HFFc6 (cell line): ENCODE measurements around the gene MYG1. TPM values are rescaled to one million over a fixed set of nuclear protein-coding genes. Genes with fewer than 3 reads are reported as not detected.
A peak's percentile ranks its signal among the peaks of the same experiment; 100 is the strongest.

Source experiments
- DNase-seq: peaks from one replicate; pipeline ENCODE4 v3.0.0-alpha.2; 2018
- H3K27ac Mint-ChIP-seq: 2 replicates; pipeline ENCODE4 v1.8.0; 2020; ENCODE audit warnings: mild to moderate bottlenecking, mixed read lengths
- H3K27me3 Mint-ChIP-seq: 2 replicates; pipeline ENCODE4 v1.8.0; 2021; ENCODE audit warnings: mild to moderate bottlenecking, moderate library complexity, mixed read lengths; ENCODE audit not compliant: insufficient read depth
- H3K36me3 Mint-ChIP-seq: 2 replicates; pipeline ENCODE4 v1.8.0; 2021; ENCODE audit warnings: low read depth, mixed read lengths
- H3K4me1 Mint-ChIP-seq: 2 replicates; pipeline ENCODE4 v1.8.0; 2020; ENCODE audit warnings: low read depth, mixed read lengths
- H3K4me3 Mint-ChIP-seq: 2 replicates; pipeline ENCODE4 v1.8.0; 2020; ENCODE audit warnings: mild to moderate bottlenecking, moderate library complexity, mixed read lengths
- H3K9me3 Mint-ChIP-seq: 2 replicates; pipeline ENCODE4 v1.8.0; 2020; ENCODE audit warnings: mild to moderate bottlenecking, mixed read lengths
- total RNA-seq, 6 experiments: library from RNA; stranded (reverse); fragmentation: NEBNext Ultra II Directional; extraction: Animal tissue kit (Norgen Biotek cat#: 25700); gene quantifications; 2 replicates in 1 of 6; 3 replicates in 5 of 6; pipeline ENCODE4 v1.2.3, GENCODE V29; 2021
- TF ChIP-seq, protein P1 (sequence below): fragments of 200-600 bp; sonication (generic); IDR thresholded peaks from 2 replicates; pipeline ENCODE4 v1.5.0; 2021; ENCODE audit warnings: antibody characterized with exemption, mild to moderate bottlenecking

Gene MYG1
- total RNA-seq, 6 experiments from 2014 or later: 59.8 to 76.0 (median 68.3) TPM

- Mint-ChIP-seq H3K9me3 (no peaks in the 10 kb centered on the region), H3K27me3 (no peaks in the 10 kb centered on the region), H3K4me3 (no peak overlapping the region), H3K36me3 (peaks cover 10% of the 10 kb centered on the region), H3K27ac (no peak overlapping the region), H3K4me1 (no peaks in the 10 kb centered on the region)
- TF ChIP-seq, protein P1, sequence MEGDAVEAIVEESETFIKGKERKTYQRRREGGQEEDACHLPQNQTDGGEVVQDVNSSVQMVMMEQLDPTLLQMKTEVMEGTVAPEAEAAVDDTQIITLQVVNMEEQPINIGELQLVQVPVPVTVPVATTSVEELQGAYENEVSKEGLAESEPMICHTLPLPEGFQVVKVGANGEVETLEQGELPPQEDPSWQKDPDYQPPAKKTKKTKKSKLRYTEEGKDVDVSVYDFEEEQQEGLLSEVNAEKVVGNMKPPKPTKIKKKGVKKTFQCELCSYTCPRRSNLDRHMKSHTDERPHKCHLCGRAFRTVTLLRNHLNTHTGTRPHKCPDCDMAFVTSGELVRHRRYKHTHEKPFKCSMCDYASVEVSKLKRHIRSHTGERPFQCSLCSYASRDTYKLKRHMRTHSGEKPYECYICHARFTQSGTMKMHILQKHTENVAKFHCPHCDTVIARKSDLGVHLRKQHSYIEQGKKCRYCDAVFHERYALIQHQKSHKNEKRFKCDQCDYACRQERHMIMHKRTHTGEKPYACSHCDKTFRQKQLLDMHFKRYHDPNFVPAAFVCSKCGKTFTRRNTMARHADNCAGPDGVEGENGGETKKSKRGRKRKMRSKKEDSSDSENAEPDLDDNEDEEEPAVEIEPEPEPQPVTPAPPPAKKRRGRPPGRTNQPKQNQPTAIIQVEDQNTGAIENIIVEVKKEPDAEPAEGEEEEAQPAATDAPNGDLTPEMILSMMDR: no peak
- DNase-seq: no peak
Measured at GRCh38 chr12:53277981-53278380, 21.5 kb upstream of the MYG1 start.

DNA sequence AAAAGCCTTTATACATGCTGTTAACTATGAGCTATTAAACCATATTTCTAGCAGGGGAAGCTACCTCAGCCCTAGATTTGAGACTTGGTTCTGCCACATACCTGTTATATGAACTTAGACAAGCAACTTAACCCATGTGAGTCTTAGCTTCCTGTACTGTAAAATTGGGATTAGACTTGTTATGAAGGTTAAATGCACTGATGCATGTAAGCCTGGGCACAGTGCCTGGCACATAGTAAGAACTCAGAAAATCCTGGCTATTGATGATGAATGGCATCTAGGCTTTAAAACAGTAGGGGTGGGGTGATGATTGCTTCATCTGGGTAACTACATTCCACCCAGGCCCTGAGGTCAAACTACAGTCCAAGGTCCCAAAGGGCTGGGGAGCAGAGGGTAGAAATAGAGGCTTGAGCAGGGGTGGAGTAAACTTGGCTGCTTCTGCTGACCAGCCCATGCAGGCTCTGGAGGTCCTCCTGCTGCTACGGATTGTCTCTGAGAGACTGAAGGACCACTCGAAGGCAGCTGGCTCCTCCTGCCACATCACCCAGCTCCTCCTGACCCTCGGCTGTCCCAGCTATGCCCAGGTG lies 20.1 kb upstream of the MYG1 start:
- TF ChIP-seq, protein P1: no peak
- H3K27me3 Mint-ChIP-seq: no peaks in the 10 kb centered on the region
- DNase-seq: no peak
- peaks cover 15% of the 10 kb centered on the region for H3K36me3 Mint-ChIP-seq
- H3K9me3 Mint-ChIP-seq: no peaks in the 10 kb centered on the region
- H3K4me3 Mint-ChIP-seq: no peak overlapping the region
- no peaks in the 10 kb centered on the region for H3K4me1 Mint-ChIP-seq
- H3K27ac Mint-ChIP-seq: no peak overlapping the region

- H3K36me3 Mint-ChIP-seq: peaks cover 15% of the 10 kb centered on the region
- no peaks in the 10 kb centered on the region for H3K27me3 Mint-ChIP-seq
- DNase-seq: no peak
- H3K9me3 Mint-ChIP-seq: no peaks in the 10 kb centered on the region
- TF ChIP-seq, protein P1: no peak
- no peaks in the 10 kb centered on the region for H3K4me1 Mint-ChIP-seq
- no peak overlapping the region for H3K27ac Mint-ChIP-seq
- no peak overlapping the region for H3K4me3 Mint-ChIP-seq
Measured at GRCh38 chr12:53279888-53280498, 19.5 kb upstream of the MYG1 start.

- TF ChIP-seq, protein P1: no peak
- Mint-ChIP-seq H3K36me3 (peaks cover 16% of the 10 kb centered on the region), H3K27me3 (no peaks in the 10 kb centered on the region; the same call in 1 of the 2 replicates), H3K27ac (no peak overlapping the region), H3K4me3 (no peak overlapping the region), H3K4me1 (peaks cover 36% of the 10 kb centered on the region), H3K9me3 (no peaks in the 10 kb centered on the region)
- DNase-seq: no peak
Measured at GRCh38 chr12:53286448-53286847, 13.0 kb upstream of the MYG1 start.

DNA sequence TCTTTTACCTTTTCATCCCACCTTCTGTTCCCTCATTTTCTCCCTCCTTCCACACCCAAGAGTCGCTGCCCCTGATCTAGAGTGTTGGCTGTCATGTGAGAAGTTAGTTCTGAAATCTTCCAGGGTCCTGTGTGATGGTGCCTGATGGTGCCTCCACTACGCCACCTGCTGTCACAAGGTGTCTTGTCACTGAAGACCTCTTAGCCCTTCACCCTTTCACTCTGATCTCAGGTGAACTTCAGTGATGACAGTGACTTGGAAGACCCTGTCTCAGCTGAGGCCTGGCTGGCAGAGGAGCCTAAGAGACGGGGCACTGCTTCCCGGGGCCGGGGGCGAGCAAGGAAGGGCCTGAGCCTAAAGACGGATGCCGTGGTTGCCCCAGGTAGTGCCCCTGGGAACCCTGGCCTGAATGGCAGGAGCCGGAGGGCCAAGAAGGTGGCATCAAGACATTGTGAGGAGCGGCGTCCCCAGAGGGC lies 11.7 kb upstream of the MYG1 start:
- no peaks in the 10 kb centered on the region for H3K9me3 Mint-ChIP-seq
- peak; percentile 26 for DNase-seq
- peaks cover 36% of the 10 kb centered on the region for H3K4me1 Mint-ChIP-seq
- no peak overlapping the region for H3K4me3 Mint-ChIP-seq
- peak overlapping the region; percentile 38 for H3K27ac Mint-ChIP-seq
- peaks cover 21% of the 10 kb centered on the region for H3K36me3 Mint-ChIP-seq
- no peaks in the 10 kb centered on the region; the same call in 1 of the 2 replicates for H3K27me3 Mint-ChIP-seq
- TF ChIP-seq, protein P1: peak; percentile 84
